SK-N-SH treated with all-trans-retinoic acid at 6 μM for 48 hours (cell line): ENCODE results near the gene DMAC2L.

ENCODE experiments used
- ATAC-seq: fragments of 200-7000 bp; cut with Tn5 transposase; 3 replicates; pipeline ENCODE4 v1.9.1; 2020; ENCODE audit warnings: mild to moderate bottlenecking, moderate library complexity
- ARNTL ChIP-seq: fragments of 450-650 bp; formaldehyde crosslinking; IDR thresholded peaks from 2 replicates; pipeline ENCODE4 v1.5.0; 2020; ENCODE audit warnings: low read depth, mild to moderate bottlenecking, moderate library complexity, borderline replicate concordance
- BACH2 ChIP-seq: fragments of 250-450 bp; sonication (Bioruptor Pico); IDR thresholded peaks from 2 replicates; pipeline ENCODE4 v1.9.0; 2021; ENCODE audit warnings: mild to moderate bottlenecking, borderline replicate concordance
- ESRRG ChIP-seq: fragments of 250-450 bp; sonication (Bioruptor Pico); IDR thresholded peaks from 2 replicates; pipeline ENCODE4 v1.6.1; 2021; ENCODE audit warnings: mild to moderate bottlenecking
- GLIS3 ChIP-seq: fragments of 250-450 bp; sonication (Bioruptor Pico); IDR thresholded peaks from 2 replicates; pipeline ENCODE4 v1.5.0; 2020; ENCODE audit warnings: mild to moderate bottlenecking, moderate library complexity
- ISL1 ChIP-seq: fragments of 250-450 bp; sonication (Bioruptor Pico); IDR thresholded peaks from 2 replicates; pipeline ENCODE4 v2.1.2; 2022; ENCODE audit warnings: mild to moderate bottlenecking, moderate library complexity
- OSR1 ChIP-seq: fragments of 250-450 bp; sonication (Bioruptor Pico); IDR thresholded peaks from 2 replicates; pipeline ENCODE4 v1.8.0; 2022; ENCODE audit warnings: moderate library complexity, mild to moderate bottlenecking, inconsistent platforms
- POU6F1 ChIP-seq: fragments of 250-450 bp; sonication (Bioruptor Pico); IDR thresholded peaks from 2 replicates; pipeline ENCODE4 v1.8.0; 2021; ENCODE audit warnings: low read depth, mild to moderate bottlenecking, moderate library complexity, borderline replicate concordance
- RARB ChIP-seq: fragments of 250-450 bp; sonication (Bioruptor Pico); IDR thresholded peaks from 2 replicates; pipeline ENCODE4 v1.8.0; 2021; ENCODE audit warnings: mild to moderate bottlenecking, moderate library complexity
- SNAI2 ChIP-seq: fragments of 250-450 bp; sonication (Bioruptor Pico); IDR thresholded peaks from 2 replicates; pipeline ENCODE4 v1.5.0; 2020; ENCODE audit warnings: mild to moderate bottlenecking, moderate library complexity
- TCF4 ChIP-seq: fragments of 250-450 bp; sonication (Bioruptor Pico); IDR thresholded peaks from 2 replicates; pipeline ENCODE4 v1.8.0; 2021; ENCODE audit warnings: mild to moderate bottlenecking, moderate library complexity, borderline replicate concordance
- TOX ChIP-seq: fragments of 250-450 bp; sonication (Bioruptor Pico); IDR thresholded peaks from 2 replicates; pipeline ENCODE4 v1.8.0; 2021; ENCODE audit warnings: mild to moderate bottlenecking, moderate library complexity, borderline replicate concordance
- TSHZ2 ChIP-seq: fragments of 250-450 bp; sonication (Bioruptor Pico); IDR thresholded peaks from 2 replicates; pipeline ENCODE4 v1.5.0; 2020; ENCODE audit warnings: mild to moderate bottlenecking, moderate library complexity
- ZC3H10 ChIP-seq: fragments of 250-450 bp; sonication (Bioruptor Pico); IDR thresholded peaks from 2 replicates; pipeline ENCODE4 v1.5.1; 2021; ENCODE audit warnings: mild to moderate bottlenecking, moderate library complexity
- ZFP3 ChIP-seq: fragments of 250-450 bp; sonication (Bioruptor Pico); IDR thresholded peaks from 2 replicates; pipeline ENCODE4 v1.5.0; 2020; ENCODE audit warnings: mild to moderate bottlenecking, moderate library complexity
- ZFP30 ChIP-seq: fragments of 450-650 bp; formaldehyde crosslinking; IDR thresholded peaks from 2 replicates; pipeline ENCODE4 v1.5.0; 2022; ENCODE audit warnings: mild to moderate bottlenecking, moderate library complexity
- ZNF565 ChIP-seq: fragments of 450-650 bp; formaldehyde crosslinking; conservative IDR thresholded peaks from 2 replicates; pipeline ENCODE4 v1.5.0; 2020; ENCODE audit warnings: low read depth, mild to moderate bottlenecking, moderate library complexity
- ZNF70 ChIP-seq: fragments of 450-650 bp; formaldehyde crosslinking; IDR thresholded peaks from 2 replicates; pipeline ENCODE4 v1.5.0; 2020; ENCODE audit warnings: mild to moderate bottlenecking, moderate library complexity
- ZNF8 ChIP-seq: fragments of 450-650 bp; formaldehyde crosslinking; IDR thresholded peaks from 2 replicates; pipeline ENCODE4 v1.5.0; 2020; ENCODE audit warnings: mild to moderate bottlenecking, moderate library complexity
- TF ChIP-seq, protein P1 (sequence below): fragments of 250-450 bp; sonication (Bioruptor Pico); IDR thresholded peaks from 2 replicates; pipeline ENCODE4 v1.5.1; 2020; ENCODE audit warnings: low read depth, mild to moderate bottlenecking, moderate library complexity
- TF ChIP-seq, protein P2 (sequence below): fragments of 250-450 bp; sonication (Bioruptor Pico); IDR thresholded peaks from 2 replicates; pipeline ENCODE4 v1.5.1; 2021; ENCODE audit warnings: mild to moderate bottlenecking, moderate library complexity
- TF ChIP-seq, protein P3 (sequence below): fragments of 250-450 bp; sonication (Bioruptor Pico); IDR thresholded peaks from 2 replicates; pipeline ENCODE4 v1.8.0; 2020; ENCODE audit warnings: mild to moderate bottlenecking, moderate library complexity, borderline replicate concordance

The DMAC2L gene

DNA sequence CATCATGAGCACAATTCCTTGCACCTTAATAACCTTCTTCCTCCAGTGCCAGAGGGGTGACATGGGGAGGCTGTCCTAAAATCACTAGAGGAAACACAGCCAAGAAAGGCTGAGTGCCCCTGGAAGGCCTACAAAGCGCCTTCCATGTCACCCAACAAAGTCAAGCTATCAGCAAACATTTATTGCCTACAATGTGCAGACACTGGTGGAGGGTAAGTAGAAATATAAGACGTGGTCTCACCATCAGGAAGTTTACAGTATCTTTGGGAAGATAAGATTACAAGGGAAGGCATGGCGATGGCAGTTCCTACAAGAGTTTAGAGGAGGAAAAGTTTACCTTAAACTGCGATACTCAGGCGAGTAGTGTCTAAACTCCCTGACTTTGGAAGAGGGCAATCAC, 27.9 kb downstream of the DMAC2L start:
- no peak for TF ChIP-seq TSHZ2 (CRISPR knock-in tag)
- no peak for TF ChIP-seq ESRRG (CRISPR knock-in tag)
- no peak for TF ChIP-seq SNAI2 (CRISPR knock-in tag)
- no peak for TF ChIP-seq POU6F1 (CRISPR knock-in tag)
- TF ChIP-seq, protein P1, sequence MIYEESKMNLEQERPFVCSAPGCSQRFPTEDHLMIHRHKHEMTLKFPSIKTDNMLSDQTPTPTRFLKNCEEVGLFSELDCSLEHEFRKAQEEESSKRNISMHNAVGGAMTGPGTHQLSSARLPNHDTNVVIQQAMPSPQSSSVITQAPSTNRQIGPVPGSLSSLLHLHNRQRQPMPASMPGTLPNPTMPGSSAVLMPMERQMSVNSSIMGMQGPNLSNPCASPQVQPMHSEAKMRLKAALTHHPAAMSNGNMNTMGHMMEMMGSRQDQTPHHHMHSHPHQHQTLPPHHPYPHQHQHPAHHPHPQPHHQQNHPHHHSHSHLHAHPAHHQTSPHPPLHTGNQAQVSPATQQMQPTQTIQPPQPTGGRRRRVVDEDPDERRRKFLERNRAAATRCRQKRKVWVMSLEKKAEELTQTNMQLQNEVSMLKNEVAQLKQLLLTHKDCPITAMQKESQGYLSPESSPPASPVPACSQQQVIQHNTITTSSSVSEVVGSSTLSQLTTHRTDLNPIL = no peak
- ATAC-seq = no peak

DNA sequence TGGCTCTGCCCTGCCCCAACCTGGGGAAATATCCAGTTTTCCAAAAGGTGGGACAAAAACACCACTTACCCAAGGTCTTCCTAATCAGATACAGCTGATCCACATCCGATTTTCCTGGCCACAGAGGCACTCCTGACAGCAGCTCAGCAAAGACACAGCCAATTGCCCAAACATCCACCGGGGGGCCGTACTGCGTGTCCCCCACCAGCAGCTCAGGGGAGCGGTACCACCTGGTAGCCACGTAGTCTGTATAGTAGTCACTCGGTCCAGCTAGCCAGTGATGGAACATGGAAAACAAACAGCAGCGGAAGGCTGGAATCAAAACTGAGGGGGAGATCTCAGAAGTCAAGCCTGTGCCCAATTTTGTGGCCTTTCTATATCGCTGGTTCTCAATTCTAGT, 28.8 kb downstream of the DMAC2L start:
- peak; percentile 7; the same call in 1 of the 3 replicates for ATAC-seq
- TF ChIP-seq ZNF8 (no peak), OSR1 (CRISPR knock-in tag) (no peak), ZFP30 (CRISPR knock-in tag) (no peak), TCF4 (CRISPR knock-in tag) (no peak), BACH2 (no peak), ESRRG (CRISPR knock-in tag) (no peak), ARNTL (CRISPR knock-in tag) (no peak), GLIS3 (CRISPR knock-in tag) (no peak), TOX (CRISPR knock-in tag) (no peak), ZC3H10 (CRISPR knock-in tag) (no peak), ZNF70 (no peak)
- TF ChIP-seq, protein P2, sequence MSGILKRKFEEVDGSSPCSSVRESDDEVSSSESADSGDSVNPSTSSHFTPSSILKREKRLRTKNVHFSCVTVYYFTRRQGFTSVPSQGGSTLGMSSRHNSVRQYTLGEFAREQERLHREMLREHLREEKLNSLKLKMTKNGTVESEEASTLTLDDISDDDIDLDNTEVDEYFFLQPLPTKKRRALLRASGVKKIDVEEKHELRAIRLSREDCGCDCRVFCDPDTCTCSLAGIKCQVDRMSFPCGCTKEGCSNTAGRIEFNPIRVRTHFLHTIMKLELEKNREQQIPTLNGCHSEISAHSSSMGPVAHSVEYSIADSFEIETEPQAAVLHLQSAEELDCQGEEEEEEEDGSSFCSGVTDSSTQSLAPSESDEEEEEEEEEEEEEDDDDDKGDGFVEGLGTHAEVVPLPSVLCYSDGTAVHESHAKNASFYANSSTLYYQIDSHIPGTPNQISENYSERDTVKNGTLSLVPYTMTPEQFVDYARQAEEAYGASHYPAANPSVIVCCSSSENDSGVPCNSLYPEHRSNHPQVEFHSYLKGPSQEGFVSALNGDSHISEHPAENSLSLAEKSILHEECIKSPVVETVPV (CRISPR knock-in tag) = no peak

DNA sequence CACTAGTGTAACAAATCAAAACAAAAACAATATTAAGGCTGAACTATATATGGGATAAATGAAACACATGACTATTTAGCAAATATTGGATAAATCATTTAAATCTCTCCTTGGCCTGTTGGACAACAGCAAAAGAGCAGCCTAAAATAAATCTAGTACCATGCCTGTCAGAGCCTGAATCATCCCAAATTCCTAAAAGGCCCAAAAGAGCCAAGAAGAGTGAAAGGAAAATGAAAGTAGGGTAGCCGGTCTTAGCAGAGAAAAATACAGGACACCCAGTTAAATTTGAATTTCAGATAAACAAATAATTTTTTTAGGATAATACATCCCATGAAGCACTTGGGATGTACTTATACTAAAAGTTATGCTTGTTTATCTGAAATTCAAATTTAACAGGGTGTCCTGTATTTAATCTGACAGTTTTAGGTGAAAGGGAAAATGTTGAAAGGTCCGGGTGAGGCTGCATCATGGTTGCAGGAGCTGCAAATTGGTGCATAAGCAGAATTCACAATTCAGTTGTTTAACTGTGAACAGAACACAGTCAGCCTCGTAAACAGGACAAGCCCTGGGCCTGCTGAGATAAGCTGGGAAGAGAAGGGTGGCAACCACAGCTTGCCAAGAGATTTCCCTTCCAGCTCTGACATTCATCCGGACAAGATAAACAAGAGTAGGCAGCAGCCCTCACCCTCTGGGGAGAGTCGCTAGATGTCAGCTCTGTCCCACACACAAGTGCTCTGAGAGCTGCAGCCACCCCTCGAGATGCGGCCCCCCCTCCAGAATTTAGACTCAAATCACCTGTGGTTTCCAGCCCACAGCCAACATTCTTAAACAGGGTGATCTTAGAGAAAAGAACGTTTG, 30.3 kb downstream of the DMAC2L start:
- peak; percentile 92 for ATAC-seq
- TF ChIP-seq RARB (CRISPR knock-in tag) (no peak), ESRRG (CRISPR knock-in tag) (no peak), ZFP30 (CRISPR knock-in tag) (no peak), TOX (CRISPR knock-in tag) (no peak), POU6F1 (CRISPR knock-in tag) (no peak), ZC3H10 (CRISPR knock-in tag) (no peak), ZNF565 (CRISPR knock-in tag) (no peak), TSHZ2 (CRISPR knock-in tag) (0 out of 2 replicates have a peak, but pooled peaks have one; percentile 49), ARNTL (CRISPR knock-in tag) (no peak), ZNF70 (no peak), ZFP3 (CRISPR knock-in tag) (no peak), ISL1 (CRISPR knock-in tag) (no peak), SNAI2 (CRISPR knock-in tag) (no peak)
- TF ChIP-seq, protein P3, sequence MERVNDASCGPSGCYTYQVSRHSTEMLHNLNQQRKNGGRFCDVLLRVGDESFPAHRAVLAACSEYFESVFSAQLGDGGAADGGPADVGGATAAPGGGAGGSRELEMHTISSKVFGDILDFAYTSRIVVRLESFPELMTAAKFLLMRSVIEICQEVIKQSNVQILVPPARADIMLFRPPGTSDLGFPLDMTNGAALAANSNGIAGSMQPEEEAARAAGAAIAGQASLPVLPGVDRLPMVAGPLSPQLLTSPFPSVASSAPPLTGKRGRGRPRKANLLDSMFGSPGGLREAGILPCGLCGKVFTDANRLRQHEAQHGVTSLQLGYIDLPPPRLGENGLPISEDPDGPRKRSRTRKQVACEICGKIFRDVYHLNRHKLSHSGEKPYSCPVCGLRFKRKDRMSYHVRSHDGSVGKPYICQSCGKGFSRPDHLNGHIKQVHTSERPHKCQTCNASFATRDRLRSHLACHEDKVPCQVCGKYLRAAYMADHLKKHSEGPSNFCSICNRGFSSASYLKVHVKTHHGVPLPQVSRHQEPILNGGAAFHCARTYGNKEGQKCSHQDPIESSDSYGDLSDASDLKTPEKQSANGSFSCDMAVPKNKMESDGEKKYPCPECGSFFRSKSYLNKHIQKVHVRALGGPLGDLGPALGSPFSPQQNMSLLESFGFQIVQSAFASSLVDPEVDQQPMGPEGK (CRISPR knock-in tag) = peak; percentile 67; the same call in 1 of the 2 replicates
- TF ChIP-seq, protein P1 = no peak
